GM12878 (cell line): ENCODE results near the gene CDK17. TPM values are rescaled to one million over a fixed set of nuclear protein-coding genes. Genes with fewer than 3 reads are reported as not detected.

Experiments
- ATAC-seq: fragments of 200-7000 bp; cut with Tn5 transposase; 3 replicates; pipeline ENCODE4 v1.9.1; 2020; ENCODE audit warnings: mild to moderate bottlenecking, moderate library complexity
- BruUV-seq: library from RNA; stranded (reverse); fragments of 400-500 nt; replicated peaks from 2 replicates; lab custom pipeline; 2021; lab: Mats Ljungman, UMichigan
- CTCF ChIA-PET: fragments of 300-600 bp; sonication (Branson Sonifier 250); formaldehyde crosslinking; extraction: SDS; loops from one replicate; lab custom pipeline; 2021; ENCODE audit warnings: inconsistent platforms; lab: Yijun Ruan, JAX
- POLR2A ChIA-PET: fragments of 350-600 bp; formaldehyde crosslinking; extraction: SDS; loops from one replicate; lab custom pipeline; 2021; ENCODE audit warnings: inconsistent platforms; lab: Charles Lee
- RAD21 ChIA-PET: fragments of 300-600 bp; sonication (Branson Sonifier 250); formaldehyde crosslinking; loops from one replicate; lab custom pipeline; 2023; ENCODE audit warnings: antibody characterized with exemption; ENCODE audit not compliant: unreplicated experiment; lab: Charles Lee
- SMC1A ChIA-PET: fragments of 300-600 bp; sonication (Branson Sonifier 250); formaldehyde crosslinking; loops from one replicate; lab custom pipeline; 2023; ENCODE audit not compliant: unreplicated experiment, uncharacterized antibody; lab: Charles Lee
- DNase-seq: peaks from one replicate; pipeline ENCODE4 v3.0.0-alpha.2; 2011; ENCODE audit warnings: low read depth, low spot score
- FAIRE-seq: peaks from 3 replicates; lab custom pipeline; 2011; peaks lifted over from hg19 to GRCh38; lab: Jason Lieb, UNC
- H2AFZ ChIP-seq: 2 replicates; pipeline ENCODE4 v1.6.0; 2011; ENCODE audit warnings: low read depth, low read length, control low read depth; ENCODE audit not compliant: control insufficient read depth
- H3K27ac ChIP-seq: 2 replicates; pipeline ENCODE4 v1.5.1; 2011; ENCODE audit warnings: control low read depth; ENCODE audit not compliant: control insufficient read depth, insufficient read depth
- H3K27me3 ChIP-seq, 2 experiments: replicated peaks in 1 of 2; 2 replicates each; pipeline versions ENCODE4 v1.6.0 to v1.6.1; 2011; ENCODE audit warnings: low read length in 1 of 2; ENCODE audit not compliant: control insufficient read depth in 2 of 2, insufficient read depth in 2 of 2
- H3K36me3 ChIP-seq, 2 experiments: 2 replicates each; pipeline ENCODE4 v1.5.1; 2011; ENCODE audit warnings: low read length in 1 of 2; ENCODE audit not compliant: control insufficient read depth in 2 of 2, insufficient read depth in 2 of 2
- H3K4me1 ChIP-seq: 2 replicates; pipeline ENCODE4 v1.6.1; 2011; ENCODE audit warnings: mild to moderate bottlenecking, low read length, moderate library complexity, mixed read lengths; ENCODE audit not compliant: control insufficient read depth, insufficient read depth
- H3K4me2 ChIP-seq: 2 replicates; pipeline ENCODE4 v1.6.0; 2011; ENCODE audit warnings: control low read depth; ENCODE audit not compliant: control insufficient read depth, insufficient read depth
- H3K4me3 ChIP-seq: fragments of 200-600 bp; sonication (generic); 2 replicates; pipeline ENCODE4 v1.5.1; 2016
- H3K79me2 ChIP-seq: 2 replicates; pipeline ENCODE4 v1.6.0; 2011; ENCODE audit warnings: low read length; ENCODE audit not compliant: control insufficient read depth, insufficient read depth
- H3K9ac ChIP-seq: 2 replicates; pipeline ENCODE4 v1.8.0; 2011; ENCODE audit warnings: low read length, control low read depth, mixed read lengths; ENCODE audit not compliant: control insufficient read depth, insufficient read depth
- H3K9me3 ChIP-seq: replicated peaks from 3 replicates; pipeline ENCODE4 v1.5.1; 2011; ENCODE audit warnings: mild to moderate bottlenecking, low read length; ENCODE audit not compliant: control insufficient read depth, insufficient read depth
- H4K20me1 ChIP-seq: 2 replicates; pipeline ENCODE4 v1.6.0; 2011; ENCODE audit not compliant: control insufficient read depth, insufficient read depth
- NR2C1 ChIP-seq: fragments of 450-650 bp; IDR thresholded peaks from 2 replicates; pipeline ENCODE4 v1.6.1; 2017; ENCODE audit warnings: antibody characterized with exemption, mild to moderate bottlenecking, moderate library complexity
- SMAD1 ChIP-seq: fragments of 450-650 bp; IDR thresholded peaks from 2 replicates; pipeline ENCODE4 v1.6.1; 2018; ENCODE audit warnings: mild to moderate bottlenecking, low read depth; ENCODE audit not compliant: partially characterized antibody
- WGBS: methylation state at CpG from one replicate; pipeline ENCODE4 v1.1.6; 2016; ENCODE audit warnings: low lambda C conversion rate; ENCODE audit not compliant: insufficient replicate concordance, insufficient coverage; ENCODE audit errors: missing lambda C conversion rate; 5-methylcytosine and 5-hydroxymethylcytosine counted together
- in situ Hi-C: fragments of 300-500 bp; cut with MboI; formaldehyde crosslinking; loops from 9 replicates; pipeline ENCODE4 v1.14.3; 2018; ENCODE audit warnings: mixed read lengths
- intact Hi-C: fragments of 100-400 bp; cut with micrococcal nuclease; formaldehyde crosslinking; loops from one replicate; pipeline ENCODE4 v1.14.2; 2022; ENCODE audit not compliant: unreplicated experiment
- polyA plus RNA-seq, 11 experiments: library from polyadenylated mRNA; depleted of rRNA in 4 of 11; unstranded in 6 of 11; stranded (reverse) in 5 of 11; fragments of >200 nt; fragmentation: Nextera tagmentation in 4 of 11; fragmentation: Illumina TruSeq in 1 of 11; extraction: Ambion mirVana in 4 of 11; extraction: Trizol in 1 of 11; gene quantifications; 1 replicate in 1 of 11; 2 replicates in 10 of 11; pipeline versions ENCODE4 v1.2.1 to v1.2.3, GENCODE V29; 2011 to 2016; ENCODE audit warnings: inconsistent platforms in 2 of 11, missing spikeins in 2 of 11, low read depth in 1 of 11
- total RNA-seq, 4 experiments: library from RNA; depleted of rRNA in 3 of 4; stranded (reverse); fragments of >200 nt in 3 of 4; fragmentation: Illumina TruSeq in 1 of 4; extraction: Trizol in 1 of 4; gene quantifications; 2 replicates each; pipeline versions ENCODE4 v1.2.1 to v1.2.3, GENCODE V29; 2013 to 2021
- TF ChIP-seq, protein P1 (sequence below): fragments of 450-650 bp; IDR thresholded peaks from 2 replicates; pipeline ENCODE4 v1.6.1; 2016; ENCODE audit warnings: mild to moderate bottlenecking, moderate library complexity, borderline replicate concordance
- TF ChIP-seq, protein P2 (sequence below): fragments of 450-650 bp; IDR thresholded peaks from 2 replicates; pipeline ENCODE4 v1.6.1; 2014; ENCODE audit warnings: mild to moderate bottlenecking

Gene CDK17
- total and polyA plus RNA-seq, 10 of the 15 experiments (the other 5 are each of a cell fraction or from before 2014, with no cell fraction given) = 5.6 to 45.6 (median 18.3) TPM

DNA sequence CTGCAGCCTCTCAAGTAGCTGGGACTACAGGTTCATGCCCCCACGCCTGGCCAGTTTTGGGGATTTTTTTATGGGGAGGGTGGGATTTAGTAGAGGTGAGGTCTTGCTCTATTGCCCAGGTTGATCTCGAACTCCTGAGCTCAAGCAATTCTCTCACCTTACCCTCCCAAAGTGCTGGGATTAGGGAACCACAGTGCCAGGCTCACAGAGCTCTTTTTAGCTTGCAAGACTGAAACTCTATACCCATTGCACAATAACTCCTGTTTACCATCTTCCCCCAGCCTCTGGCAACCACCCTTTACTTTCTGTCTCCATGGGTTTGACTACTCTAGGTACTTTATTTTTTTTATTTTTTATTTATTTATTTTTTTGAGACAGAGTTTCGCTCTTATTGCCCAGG, 25.7 kb upstream of the CDK17 start:
- TF ChIP-seq, protein P1, sequence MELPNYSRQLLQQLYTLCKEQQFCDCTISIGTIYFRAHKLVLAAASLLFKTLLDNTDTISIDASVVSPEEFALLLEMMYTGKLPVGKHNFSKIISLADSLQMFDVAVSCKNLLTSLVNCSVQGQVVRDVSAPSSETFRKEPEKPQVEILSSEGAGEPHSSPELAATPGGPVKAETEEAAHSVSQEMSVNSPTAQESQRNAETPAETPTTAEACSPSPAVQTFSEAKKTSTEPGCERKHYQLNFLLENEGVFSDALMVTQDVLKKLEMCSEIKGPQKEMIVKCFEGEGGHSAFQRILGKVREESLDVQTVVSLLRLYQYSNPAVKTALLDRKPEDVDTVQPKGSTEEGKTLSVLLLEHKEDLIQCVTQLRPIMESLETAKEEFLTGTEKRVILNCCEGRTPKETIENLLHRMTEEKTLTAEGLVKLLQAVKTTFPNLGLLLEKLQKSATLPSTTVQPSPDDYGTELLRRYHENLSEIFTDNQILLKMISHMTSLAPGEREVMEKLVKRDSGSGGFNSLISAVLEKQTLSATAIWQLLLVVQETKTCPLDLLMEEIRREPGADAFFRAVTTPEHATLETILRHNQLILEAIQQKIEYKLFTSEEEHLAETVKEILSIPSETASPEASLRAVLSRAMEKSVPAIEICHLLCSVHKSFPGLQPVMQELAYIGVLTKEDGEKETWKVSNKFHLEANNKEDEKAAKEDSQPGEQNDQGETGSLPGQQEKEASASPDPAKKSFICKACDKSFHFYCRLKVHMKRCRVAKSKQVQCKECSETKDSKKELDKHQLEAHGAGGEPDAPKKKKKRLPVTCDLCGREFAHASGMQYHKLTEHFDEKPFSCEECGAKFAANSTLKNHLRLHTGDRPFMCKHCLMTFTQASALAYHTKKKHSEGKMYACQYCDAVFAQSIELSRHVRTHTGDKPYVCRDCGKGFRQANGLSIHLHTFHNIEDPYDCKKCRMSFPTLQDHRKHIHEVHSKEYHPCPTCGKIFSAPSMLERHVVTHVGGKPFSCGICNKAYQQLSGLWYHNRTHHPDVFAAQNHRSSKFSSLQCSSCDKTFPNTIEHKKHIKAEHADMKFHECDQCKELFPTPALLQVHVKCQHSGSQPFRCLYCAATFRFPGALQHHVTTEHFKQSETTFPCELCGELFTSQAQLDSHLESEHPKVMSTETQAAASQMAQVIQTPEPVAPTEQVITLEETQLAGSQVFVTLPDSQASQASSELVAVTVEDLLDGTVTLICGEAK = no peak
- TF ChIP-seq NR2C1 (no peak), SMAD1 (no peak)
- TF ChIP-seq, protein P2, sequence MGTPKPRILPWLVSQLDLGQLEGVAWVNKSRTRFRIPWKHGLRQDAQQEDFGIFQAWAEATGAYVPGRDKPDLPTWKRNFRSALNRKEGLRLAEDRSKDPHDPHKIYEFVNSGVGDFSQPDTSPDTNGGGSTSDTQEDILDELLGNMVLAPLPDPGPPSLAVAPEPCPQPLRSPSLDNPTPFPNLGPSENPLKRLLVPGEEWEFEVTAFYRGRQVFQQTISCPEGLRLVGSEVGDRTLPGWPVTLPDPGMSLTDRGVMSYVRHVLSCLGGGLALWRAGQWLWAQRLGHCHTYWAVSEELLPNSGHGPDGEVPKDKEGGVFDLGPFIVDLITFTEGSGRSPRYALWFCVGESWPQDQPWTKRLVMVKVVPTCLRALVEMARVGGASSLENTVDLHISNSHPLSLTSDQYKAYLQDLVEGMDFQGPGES = no peak
- Histone ChIP-seq H4K20me1 (no peaks in the 10 kb centered on the region), H3K4me2 (no peak overlapping the region), H2AFZ (no peak overlapping the region), H3K79me2 (no peaks in the 10 kb centered on the region), H3K27me3 (no peaks in the 10 kb centered on the region), H3K4me1 (peaks cover 8% of the 10 kb centered on the region; the same call in 1 of the 2 replicates), H3K4me3 (no peak overlapping the region), H3K9me3 (no peaks in the 10 kb centered on the region), H3K27ac (no peak overlapping the region), H3K36me3 (no peaks in the 10 kb centered on the region), H3K9ac (no peak overlapping the region)
- CTCF ChIA-PET = interaction anchor here (1.0 kb wide), 1 partner anchor 36 kb away, joined by 3 read pairs; no protein-coding TSS in a partner anchor
- 62% methylated on average over 3 of the region's 3 CpGs for WGBS
- SMC1A ChIA-PET = interaction anchor here (1.0 kb wide), 1 partner anchor 22 kb away, joined by 4 read pairs; no protein-coding TSS in a partner anchor
- in situ Hi-C loops (no loop called here), intact Hi-C loops (no loop called here)
- peak; percentile 29; the same call in 1 of the 3 replicates for ATAC-seq
- DNase-seq = no peak
- RAD21 ChIA-PET = interaction anchor here (1.7 kb wide), 1 partner anchor 91 kb away, joined by 4 read pairs; no protein-coding TSS in a partner anchor
- FAIRE-seq = no peak
- BruUV-seq = no TSS peak
- POLR2A ChIA-PET = no interaction called here
